NCI-H2171 treated with DMSO at 0.1 percent for 48 hours (cell line): Measurements from ENCODE around the gene PSMD9.
"Not testable (repeated sequence)": the region's sequence is repeated elsewhere in the genome, so short reads cannot be mapped to it uniquely, and the experiment has no call there.

Source experiments
- DNase-seq: peaks from one replicate; lab custom pipeline; 2025; lab: John Stamatoyannopoulos, UW

Gene PSMD9, protein sequence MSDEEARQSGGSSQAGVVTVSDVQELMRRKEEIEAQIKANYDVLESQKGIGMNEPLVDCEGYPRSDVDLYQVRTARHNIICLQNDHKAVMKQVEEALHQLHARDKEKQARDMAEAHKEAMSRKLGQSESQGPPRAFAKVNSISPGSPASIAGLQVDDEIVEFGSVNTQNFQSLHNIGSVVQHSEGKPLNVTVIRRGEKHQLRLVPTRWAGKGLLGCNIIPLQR

DNA sequence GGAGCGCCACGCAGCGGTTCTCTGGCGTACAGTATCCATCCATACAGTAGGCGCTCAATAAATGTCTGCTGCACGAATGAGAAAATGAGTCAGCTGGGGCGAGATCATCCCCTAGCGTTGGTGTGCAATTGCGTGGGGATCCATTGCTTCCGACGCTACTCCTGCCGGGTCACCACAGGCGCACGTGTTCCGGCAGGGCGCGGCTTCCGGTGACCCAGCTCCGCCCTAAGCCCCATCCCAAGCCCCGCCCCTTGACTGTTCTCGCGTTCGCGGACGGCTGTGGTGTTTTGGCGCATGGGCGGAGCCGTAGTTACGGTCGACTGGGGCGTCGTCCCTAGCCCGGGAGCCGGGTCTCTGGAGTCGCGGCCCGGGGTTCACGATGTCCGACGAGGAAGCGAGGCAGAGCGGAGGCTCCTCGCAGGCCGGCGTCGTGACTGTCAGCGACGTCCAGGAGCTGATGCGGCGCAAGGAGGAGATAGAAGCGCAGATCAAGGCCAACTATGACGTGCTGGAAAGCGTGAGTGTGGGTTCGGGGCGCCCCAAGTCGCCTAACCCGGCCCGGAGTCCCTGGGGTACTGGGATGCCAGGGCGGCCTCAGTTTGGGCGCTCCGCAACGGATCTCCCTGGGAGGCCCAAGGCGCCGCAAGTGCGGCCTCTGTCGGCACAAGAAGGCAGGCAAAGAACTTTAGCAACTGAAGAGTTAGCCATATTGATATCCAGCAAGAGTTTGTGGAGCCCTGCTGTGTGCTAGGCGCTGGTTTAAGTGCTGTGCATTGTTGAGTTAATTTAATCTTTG, at the start of gene PSMD9:
Gene PSMD9, plus strand, starts transcription at position 313 of the 796 bp plus-strand sequence. Its CDS starts 67 bp downstream, at position 380.
- DNase-seq = peak; percentile 98

- DNase-seq = peak; percentile 98
Observed at GRCh38 chr12:121839106-121839992, 49.2 kb upstream of the PSMD9 start.

DNA sequence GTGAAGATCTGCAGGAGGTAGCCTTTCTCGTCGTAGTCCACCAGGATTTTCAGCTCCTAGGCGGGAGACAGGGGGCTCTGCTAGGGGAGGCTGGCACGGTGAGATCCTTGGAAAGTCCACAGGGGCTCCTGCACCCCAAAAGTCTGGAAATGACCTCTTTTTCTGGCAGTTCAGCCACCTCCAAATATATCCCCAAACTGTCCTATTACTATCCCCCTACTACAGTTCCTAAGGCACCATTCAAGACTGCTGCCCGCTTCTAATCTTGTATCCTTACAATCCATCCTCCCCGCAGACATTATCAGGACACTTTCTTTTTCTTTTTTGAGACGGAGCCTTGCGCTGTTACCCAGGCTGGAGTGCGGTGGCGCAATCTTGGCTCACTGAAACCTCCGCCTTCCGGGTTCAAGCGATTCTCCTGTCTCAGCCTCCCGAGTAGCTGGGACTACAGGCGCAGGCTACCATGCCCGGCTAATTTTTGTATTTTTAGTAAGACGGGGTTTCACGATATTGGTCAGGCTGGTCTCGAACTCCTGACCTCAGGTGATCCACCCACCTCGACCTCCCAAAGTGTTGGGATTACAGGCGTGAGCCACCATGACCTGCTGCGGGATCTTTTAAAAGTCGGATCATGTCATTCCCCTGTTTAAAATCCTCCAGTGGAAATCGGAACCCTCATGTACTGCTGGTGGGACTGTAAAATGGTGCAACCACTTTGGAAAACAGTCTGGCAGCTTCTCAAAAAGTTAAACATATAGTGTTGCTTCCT, 48.4 kb upstream of the PSMD9 start:
- DNase-seq = no peak

DNA sequence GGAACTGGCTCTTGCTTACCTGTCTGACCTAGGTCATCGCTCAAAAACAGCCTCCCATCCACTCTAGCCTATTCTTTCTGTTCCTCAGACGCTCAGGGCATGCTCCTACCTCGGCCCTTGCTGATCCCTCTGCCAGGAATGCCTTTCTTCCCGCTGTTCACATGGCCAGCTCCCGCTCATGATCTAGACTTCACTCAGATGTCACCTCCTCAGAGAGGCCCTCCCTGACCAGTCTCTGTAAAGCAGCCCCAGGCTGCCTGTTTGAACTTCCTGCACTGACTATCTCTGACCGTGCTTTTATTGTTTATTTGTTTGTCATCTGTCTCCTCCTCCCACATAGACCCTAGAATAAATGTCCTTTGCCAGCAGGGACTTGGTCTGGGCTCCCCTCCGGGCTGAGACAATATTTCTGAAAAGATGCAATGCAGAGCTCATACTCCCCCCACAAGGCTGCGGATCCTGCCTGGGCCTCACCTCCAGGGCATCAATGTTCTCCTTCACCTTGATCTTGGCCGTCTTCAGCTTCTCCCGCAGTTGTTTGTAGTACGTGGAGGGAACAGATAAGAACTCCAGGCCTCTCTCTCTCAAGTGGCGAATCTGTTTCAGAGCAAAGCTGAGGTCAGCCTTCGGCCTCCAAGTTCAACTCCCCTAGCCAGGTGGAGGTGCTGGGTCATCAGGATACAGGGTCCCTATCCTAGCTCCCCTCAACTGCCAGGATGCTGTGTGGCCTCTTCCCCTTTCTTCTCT, 45.2 kb upstream of the PSMD9 start:
- DNase-seq = no peak

DNA sequence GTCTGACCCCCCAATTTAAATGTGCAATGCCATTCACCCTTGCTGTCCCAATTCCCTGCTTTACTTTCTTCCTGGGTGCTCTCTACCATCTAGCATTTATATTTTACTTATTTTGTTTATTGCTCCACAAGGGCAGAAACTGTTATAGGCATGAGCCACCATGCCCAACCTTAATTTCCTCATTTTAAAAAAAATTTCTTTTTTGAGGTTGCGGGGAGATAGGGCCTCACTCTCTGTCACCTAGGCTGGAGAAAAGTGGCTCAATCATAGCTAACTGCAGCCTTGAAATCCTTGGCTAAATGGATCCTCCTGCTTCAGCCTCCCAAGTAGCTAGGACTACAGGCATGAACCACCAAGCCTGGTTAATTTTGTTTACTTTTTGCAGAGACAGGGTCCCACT, 42.9 kb upstream of the PSMD9 start:
- no peak for DNase-seq

- DNase-seq = no peak
Observed at GRCh38 chr12:121849211-121849610, 39.4 kb upstream of the PSMD9 start.

DNA sequence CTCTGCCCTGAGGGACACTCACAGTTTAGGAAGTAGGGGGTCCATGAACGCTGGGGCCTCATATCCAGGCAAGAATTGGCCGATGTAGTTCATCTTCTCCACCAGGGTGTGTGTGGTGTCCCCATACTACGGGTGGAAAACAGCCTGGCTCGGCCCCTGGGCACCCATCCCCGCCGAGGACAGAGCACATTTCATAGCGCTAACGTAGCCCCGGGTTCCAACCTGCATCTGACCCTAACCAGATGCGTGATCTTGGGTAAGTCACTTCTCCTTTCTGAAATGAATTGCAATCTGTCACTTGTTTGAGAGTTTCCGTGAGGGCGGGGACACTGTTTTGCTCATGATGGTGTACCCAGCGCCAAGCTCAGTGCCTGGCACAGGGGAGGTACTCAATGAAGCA, 38.9 kb upstream of the PSMD9 start:
- no peak for DNase-seq

DNA sequence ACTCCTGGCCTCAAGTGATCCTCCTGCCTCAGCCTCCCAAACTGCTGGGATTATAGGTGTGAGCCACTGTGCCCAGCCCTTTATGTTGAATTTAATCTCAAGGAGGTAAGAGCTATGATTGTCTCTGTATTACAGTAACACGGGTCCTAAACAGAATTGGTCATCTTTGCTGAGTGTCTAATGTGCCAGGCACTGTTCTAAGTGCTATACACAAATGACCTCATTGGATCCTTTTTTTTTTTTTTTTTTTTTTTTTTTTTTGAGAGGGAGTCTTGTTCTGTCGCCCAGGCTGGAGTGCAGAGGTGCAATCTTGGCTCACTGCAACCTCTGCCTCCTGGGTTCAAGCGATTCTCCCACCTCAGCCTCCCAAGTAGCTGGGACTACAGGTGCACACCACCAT, 36.2 kb upstream of the PSMD9 start:
- not testable (repeated sequence) for DNase-seq

DNA sequence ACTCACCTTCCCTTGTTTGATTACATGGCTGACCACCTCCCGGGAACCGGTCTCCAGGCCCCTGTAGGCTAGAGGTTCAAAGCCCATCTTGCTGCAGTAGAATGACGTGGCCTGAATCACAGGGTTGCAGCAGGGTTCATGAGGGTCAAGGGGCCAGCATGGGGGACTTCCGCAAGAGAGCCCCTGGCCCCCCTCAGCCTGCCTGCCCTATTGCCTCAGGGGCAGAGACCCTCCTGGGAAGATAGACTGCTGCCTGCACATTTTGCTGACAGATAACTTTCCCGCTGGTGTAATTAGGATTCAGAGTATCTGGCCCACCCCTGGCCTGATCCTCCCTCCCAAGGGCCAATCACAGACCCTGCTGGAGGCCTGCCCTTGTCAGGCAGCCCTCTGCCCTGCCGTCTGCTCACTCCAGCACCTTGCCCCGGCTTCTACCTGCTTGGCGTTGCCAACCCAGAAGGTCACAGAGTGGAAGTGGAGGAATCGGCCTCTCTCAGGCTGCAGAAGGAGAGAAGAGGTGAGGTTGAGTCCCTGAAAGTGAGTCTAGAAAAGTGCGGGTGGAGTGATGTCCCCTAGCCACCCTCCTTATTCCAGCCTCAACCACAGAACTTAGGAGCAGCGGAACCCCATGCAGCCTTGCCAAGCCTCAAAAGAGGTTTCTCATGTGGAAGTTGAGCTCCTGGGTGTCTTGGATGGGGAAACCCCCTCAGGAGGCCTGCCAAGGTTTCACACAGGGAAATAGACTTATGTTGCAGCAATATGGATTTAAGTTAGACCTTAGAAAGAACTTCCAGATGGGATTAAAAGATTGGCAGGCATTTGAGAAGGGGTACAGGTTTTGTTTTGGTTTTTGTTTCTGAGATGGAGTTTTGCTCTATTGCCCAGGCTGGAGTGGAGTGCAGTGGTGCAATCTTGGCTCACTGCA, 31.0 kb upstream of the PSMD9 start:
- DNase-seq = no peak

- DNase-seq = no peak
Observed at GRCh38 chr12:121858318-121858661, 30.3 kb upstream of the PSMD9 start.

DNA sequence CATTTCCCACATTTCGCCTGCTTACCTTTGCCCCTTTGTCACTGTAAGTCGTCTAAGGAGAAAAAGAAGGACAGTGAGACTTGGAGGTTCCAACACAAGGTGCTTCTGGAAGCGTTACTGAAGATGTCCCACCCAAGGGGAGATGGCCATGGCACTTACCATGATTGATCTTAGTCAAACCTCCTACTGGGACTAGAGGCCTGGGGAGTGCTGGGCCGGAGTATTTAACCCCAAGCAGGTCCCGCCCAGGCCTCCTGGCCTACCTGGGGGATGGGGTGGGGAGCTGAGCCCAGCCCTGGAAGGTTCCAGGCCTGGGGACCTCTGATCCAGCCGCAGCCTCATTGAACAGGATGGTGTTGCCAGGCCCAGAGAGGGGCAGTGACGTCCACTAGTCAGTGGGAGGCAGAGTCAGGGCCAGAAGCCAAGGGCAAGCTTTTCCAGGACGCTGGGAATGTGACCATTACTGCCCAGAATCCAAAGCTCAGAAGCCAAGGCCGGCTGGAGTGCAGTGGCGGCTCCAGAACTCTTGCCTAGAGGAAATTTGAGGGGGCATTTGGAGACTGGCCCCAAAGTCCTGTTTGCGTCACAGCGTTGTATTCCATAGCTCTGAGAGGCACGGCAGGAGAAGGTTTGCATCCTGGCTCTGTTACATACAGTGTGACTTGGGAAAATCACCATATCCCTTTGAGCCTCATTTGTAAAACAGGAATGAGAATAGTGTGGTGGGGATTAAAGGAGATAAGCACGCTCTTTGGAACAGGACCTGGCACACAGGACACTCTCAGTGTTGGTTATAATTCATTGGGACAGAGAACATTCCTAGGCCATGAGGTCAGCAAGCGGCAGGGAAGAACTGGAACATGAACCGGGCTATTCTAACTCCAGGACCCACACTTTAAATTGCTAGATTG, 29.7 kb upstream of the PSMD9 start, which contains the start of gene HPD:
Gene HPD, minus strand, starts transcription at position 198 of the 911 bp plus-strand sequence. Its CDS starts 36 bp downstream, at position 162.
- DNase-seq = no peak

GRCh38 chr12:121860257-121860656, 28.3 kb upstream of the PSMD9 start:
- no peak for DNase-seq

GRCh38 chr12:121860699-121861098, 27.9 kb upstream of the PSMD9 start:
- DNase-seq = not testable (repeated sequence)

DNA sequence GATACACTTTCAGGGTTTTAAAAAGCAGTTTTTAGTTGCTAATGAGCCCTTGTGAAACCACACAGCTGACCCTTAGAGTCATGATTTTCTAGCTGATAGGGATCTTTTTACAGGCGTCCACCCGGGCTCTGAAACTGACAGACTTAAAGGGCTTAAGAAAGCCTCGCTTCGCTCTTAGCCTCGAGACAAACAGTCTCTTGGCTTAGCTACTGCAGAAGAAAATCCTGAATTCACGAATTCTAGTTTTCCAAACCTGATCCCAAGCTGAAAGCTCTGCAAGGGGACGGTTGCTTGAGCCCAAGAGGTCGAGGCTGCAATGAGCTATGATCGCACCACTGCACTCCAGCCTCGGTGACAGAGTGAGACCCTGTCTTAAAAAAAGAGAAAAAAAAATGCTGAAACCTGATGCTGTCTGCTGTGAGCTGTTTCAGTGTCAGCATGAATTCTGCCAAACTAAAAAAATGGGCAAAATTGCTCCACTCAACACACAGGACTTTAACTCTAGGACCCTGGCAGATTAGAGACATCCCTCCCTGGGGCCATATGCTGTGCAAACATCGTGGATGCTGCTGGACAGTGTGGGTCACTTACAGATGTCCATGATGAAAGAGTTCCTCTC, 26.8 kb upstream of the PSMD9 start:
- DNase-seq = peak; percentile 77

- DNase-seq = no peak
Observed at GRCh38 chr12:121866331-121866730, 22.3 kb upstream of the PSMD9 start.

- DNase-seq = not testable (repeated sequence)
Observed at GRCh38 chr12:121869229-121869628, 19.4 kb upstream of the PSMD9 start.

DNA sequence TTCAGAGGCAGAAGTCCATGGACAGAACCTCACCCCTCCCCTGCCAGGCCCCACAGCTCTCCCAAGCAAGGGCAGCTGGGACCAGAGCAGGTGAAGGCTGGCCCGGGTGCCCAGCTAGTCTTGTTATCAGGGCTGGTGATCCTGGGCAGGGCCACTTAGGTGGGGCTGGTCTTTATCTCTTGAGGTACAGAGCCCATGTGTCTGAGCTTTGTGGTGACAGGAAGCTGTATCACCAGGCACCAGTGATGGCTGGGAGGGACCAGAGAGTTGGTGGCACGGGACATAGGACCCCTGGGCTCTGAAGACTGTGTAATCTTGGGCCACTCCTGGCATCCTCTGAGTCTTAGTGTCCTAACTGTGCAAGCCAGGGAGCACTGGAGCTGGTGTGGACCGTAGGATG, 17.1 kb upstream of the PSMD9 start:
- DNase-seq = no peak

DNA sequence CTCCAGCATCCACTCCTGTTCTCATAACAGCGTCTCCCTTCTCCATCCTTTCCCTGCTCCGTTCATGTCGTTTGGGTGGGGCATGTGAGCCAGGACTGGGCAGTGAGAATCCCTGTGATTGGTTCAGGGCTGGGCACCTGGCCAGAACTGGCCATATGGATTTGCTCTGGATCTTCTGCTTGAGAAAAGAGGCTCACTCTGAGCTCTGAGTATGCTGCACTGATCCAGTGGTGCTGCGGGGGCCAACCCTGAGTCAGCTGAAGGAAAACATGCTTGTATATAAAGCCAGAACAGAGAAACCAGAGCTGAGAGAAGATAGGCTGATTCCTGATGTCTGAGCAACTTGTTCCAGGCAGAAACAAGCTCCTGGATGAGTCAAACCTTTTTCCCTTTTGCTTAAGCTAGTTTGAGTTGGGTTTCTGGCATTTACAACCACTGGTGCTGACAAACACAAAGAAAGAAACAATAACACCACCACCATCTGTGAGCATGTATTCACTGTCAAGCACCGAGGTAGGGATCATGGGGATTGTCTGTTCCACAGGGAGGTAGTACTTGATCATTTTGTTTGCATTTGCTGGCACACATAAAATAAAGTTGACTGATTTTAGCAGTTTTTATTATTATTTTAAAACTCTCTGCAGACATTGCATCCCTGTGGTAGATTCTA, 15.9 kb upstream of the PSMD9 start:
- peak; percentile 43 for DNase-seq
